ENCODE data around the gene ACCSL. TPM values are rescaled to one million over a fixed set of nuclear protein-coding genes. Genes with fewer than 3 reads are reported as not detected.

Gene ACCSL
- total RNA-seq, 1 donor from 2014 or later = not detected

DNA sequence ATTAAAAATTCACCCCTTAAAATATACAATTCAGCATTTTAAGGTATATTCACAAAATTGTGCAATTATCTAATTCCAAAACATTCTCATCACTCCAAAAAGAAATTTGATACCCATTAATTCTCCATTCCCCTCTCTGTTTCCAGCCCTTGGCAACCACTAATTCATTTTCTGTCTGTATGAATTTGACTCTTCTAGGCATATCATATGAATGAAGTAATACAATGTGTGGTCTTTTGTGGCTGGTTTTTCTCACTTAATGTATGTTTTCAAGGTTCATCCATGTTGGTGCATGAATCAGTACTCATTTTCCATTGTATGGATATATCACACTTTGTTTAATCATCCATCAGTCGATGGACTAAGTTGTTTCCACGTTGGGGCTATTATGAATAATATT lies 29.0 kb upstream of the ACCSL start:
- peak; percentile 40 for DNase-seq

DNA sequence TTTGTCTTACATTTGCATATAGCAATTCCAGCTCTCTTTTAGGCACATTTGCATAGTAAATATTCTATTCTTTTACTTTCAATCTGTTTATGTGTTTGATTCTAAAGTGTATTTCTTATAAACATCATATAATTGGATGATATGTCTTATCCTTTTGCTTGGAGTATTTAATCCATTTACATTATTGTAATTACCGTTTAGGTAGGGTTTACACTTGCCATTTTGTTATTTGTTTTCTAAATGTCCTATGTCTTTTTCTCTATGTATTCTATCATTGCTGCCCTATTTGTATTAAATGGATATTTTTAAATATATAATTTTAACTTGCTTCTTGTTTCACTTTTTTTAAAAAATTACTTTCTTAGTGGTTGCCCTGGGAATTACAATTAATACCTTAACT lies 22.8 kb upstream of the ACCSL start:
- no peak for DNase-seq

- DNase-seq = no peak
These were observed 22.1 kb upstream of the ACCSL start for GRCh38 chr11:44025727-44026126.

GRCh38 chr11:44028401-44028800 lies 19.4 kb upstream of the ACCSL start:
- no peak for DNase-seq

- DNase-seq = no peak
These were observed 18.8 kb upstream of the ACCSL start for GRCh38 chr11:44028816-44029506.

- no peak for DNase-seq
These were observed 18.3 kb upstream of the ACCSL start for GRCh38 chr11:44029507-44029845.

- DNase-seq = peak; percentile 69
These were observed 17.5 kb upstream of the ACCSL start for GRCh38 chr11:44029977-44030911.

- no peak for DNase-seq
These were observed 16.8 kb upstream of the ACCSL start for GRCh38 chr11:44030996-44031395.

GRCh38 chr11:44031549-44031948 lies 16.2 kb upstream of the ACCSL start:
- no peak for DNase-seq

DNA sequence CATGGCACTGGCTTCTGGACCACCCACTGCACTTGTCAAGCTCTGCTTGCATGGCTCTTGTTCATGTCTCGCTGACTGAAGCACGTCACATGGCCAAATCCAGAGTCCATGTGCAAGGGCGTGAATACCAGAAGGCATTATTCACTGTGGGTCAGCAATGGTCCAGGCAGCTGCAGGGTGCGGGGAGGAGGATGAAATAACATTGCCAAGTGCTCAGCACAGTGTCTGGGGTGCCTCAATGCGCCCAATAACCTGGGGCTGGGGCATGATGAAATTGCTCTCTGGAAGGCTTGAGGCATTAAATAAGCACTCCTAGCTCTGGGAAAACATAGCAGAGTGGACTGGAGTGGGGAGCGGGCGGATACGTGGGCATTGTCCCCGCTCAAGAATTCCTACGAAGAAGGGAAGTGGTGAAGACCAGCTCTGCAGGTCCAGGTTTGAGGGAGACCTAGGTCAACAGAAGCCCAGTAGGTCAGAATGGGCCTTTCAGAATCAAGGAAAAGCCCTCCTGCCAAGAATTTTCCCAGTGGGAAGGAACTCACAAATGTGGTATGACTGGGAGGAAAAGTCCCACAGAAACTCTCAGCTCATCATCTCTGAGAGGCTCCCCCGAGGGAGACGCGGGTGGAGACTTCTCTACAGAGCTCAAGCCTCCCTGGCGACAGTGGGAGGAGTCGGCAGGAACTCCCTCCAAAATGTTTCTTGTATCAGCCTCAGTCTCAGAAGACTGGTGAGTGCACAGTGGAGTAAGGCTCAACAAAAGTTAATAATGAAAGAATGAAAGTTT lies 15.3 kb upstream of the ACCSL start:
- peak; percentile 50 for DNase-seq

- DNase-seq = no peak
These were observed 14.3 kb upstream of the ACCSL start for GRCh38 chr11:44033411-44033850.

GRCh38 chr11:44033856-44034255 lies 13.9 kb upstream of the ACCSL start:
- DNase-seq = no peak

DNA sequence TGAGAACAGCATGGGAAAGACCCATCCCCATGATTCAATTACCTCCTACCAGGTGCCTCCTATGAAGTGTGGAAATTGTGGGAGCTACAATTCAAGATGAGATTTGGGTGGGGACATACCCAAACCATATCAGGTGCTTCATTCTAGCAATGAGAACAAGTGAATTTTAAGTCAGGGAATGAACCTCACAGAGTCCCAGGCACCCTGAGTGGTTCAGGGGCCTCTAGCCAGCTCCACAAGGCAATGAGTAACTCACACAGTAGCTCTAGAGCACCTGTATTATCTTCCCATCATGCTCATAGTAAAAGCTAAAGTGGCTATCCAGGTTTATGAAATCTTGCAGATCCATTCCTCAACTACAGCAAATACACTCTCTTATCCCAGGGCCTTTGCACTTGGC lies 13.1 kb upstream of the ACCSL start:
- DNase-seq = no peak

DNA sequence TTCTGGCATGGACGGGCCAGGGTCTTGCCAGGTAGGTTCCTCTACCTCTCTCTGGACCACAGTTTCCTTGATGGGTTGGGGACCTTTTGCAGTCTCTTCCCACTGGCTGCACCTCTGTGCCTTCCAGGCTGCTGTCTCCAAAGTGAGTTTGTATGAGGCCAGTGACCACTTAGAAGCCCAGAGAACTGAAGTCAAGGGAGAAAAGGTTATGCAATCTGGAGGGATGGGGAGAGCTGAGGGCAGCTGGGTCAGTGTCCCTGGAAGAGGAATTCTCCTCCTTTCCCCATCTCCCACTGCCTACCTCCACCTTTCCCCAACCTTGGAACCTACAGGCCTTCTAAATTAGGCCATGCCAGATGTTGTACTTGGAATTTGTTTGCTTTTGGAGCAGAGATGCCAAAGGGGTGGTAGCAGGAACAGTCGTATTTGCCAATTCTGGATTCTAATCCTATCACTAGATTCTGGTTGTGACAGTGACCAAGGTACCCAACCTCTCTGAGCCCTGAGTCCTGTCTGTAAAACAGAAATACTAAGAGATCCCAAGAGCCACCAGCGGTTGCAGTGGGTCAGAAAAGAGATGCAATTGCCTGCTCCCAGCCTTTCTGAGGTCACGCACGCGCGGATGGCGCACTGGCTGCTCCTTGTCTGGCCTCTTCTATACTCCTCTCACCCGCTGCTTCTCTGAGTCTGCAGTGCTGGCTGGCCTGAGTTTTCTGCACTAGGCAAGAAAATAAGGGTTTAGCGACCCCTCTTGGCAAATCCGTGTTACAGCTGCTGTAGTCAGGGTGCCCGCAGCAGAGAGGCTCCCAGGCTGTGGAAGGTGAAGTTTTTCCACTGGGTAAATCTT lies 10.7 kb upstream of the ACCSL start:
- DNase-seq = peak; percentile 93

DNA sequence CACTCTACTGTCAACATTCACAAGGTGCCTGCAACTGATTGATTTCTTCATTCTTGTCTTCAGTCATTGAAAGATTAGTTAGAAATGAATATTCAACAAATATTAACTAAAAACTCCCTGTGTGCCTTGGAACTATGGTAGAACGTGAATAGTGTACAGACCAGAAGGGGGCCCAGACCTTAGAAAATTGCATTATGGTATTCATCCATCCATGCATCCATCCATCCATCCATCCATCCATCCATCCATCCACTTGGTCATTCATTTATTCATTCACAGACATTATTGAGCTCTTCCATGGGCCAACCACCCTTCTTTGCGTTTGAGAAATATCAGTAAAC lies 10.2 kb upstream of the ACCSL start:
- no peak for DNase-seq

DNA sequence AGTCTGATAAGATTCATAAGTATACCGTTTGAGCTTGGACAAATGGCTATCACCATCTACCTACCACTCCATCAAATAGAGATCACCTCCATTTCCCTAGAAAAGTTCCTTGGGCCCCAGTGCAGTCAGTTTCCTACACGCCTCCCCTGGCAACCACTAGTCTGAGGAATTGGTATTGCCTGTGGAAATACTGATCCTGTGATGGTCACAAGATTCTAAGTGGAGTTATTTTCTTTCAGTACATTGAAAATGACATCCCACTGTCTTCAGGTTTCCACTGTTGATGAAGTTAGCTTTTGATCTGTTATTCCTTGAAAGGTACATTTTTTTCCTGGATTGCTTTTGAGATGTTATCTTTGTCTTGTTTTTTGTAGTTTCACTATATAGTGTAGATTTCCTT lies 4.6 kb upstream of the ACCSL start:
- no peak for DNase-seq

DNA sequence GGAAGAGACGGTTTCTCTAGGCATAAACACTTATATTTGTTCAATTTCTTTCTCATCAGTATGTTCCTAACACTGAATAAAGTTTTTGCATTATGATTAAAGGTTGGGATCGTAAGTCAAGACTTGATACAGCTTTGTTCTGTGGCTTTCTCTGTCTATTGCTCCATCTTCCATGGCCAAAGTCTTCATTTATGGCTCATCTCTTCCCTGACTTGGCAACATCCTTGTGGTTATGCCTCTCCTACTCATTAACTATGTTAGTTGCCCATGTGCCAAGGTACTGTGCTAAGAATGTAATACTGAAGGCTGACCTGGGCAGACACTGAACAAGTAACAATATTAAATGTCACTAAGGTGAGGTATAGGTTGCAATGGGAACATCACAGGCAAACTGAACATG lies 1.6 kb upstream of the ACCSL start:
- DNase-seq = no peak

- DNase-seq = no peak
These were observed 483 bp upstream of the ACCSL start for GRCh38 chr11:44047298-44047697.

DNA sequence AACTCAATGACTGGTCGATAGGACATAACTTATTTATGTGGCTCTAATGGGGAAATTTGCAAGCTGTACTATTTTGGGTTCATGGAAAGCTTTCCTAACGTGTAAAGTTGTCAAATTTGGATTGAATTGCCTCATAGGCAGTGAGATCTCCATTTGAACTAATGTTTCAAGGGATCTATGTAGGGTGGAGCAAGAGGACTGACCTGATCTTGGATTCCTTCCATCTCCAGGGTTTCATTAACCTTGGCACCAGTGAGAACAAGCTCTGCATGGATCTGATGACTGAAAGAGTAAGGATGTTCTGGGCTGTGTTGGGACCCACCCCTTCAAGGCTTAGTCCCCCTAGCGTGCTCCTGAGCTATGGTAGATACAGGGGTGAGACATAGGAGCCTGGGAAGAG lies 2.1 kb downstream of the ACCSL start:
- no peak for DNase-seq

GRCh38 chr11:44051171-44051570 lies 3.4 kb downstream of the ACCSL start:
- no peak for DNase-seq

GRCh38 chr11:44057340-44057739 lies 9.6 kb downstream of the ACCSL start:
- DNase-seq = no peak

- no peak for DNase-seq
These were observed 10.5 kb downstream of the ACCSL start for GRCh38 chr11:44058275-44058674.

Measured in tongue (tissue), 2 donors.